Myometrial cell (primary cell): ENCODE measurements around the gene SLCO4C1. TPM values are rescaled to one million over a fixed set of nuclear protein-coding genes. Genes with fewer than 3 reads are reported as not detected.

Source experiments
- total RNA-seq: library from RNA; depleted of rRNA; stranded (reverse); fragments of >200 nt; gene quantifications from 2 replicates; pipeline ENCODE4 v1.2.3, GENCODE V29; 2015

The SLCO4C1 gene
- not detected in 2 replicates for total RNA-seq

DNA sequence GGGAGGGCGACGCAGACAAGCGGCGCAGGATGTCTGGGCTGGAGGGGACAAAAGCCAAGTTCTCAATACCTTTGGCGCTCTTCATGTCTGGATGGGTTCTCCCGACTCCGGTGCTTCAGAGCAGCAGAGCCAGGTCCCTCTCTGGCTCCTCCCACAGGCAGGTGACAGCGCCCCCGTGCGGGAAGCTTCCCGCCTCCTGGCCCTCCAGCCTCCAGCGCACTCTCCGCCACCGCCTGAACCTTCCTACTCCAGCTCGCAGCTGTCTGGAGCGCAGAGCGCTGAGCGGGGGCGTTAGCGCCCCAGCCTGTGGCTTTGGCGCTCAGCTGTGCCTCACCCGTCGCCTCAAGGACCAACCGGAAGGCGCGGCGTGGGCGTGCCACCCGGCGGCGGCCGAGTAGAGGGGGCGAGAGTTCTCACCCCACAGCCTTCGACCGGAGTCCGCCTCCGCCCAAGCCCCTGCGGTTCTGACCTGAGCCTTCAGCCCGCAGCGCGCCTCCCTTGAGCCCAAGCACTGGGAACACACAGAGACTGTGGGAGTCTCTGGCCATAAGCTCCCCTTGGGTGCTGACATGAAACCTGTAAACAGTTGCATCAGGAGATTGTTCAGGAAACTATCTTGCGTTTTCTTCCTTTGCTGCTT lies at the start of gene SLCO4C1:
Gene SLCO4C1 (minus strand): TSS at position 107 of the 640 bp plus-strand sequence. CDS start 22 bp downstream, at position 85.

Other genes starting within 250 kb of the SLCO4C1 start
- not detected in 2 replicates for gene SLCO6A1, start 202.7 kb upstream of the SLCO4C1 start, total RNA-seq